Adipose tissue (tissue), 3 donors: ENCODE data around the gene RHCG. TPM values are rescaled to one million over a fixed set of nuclear protein-coding genes. Genes with fewer than 3 reads are reported as not detected.

ENCODE experiments used
- H3K27ac ChIP-seq: one replicate; pipeline ENCODE4 v1.5.1; 2013; ENCODE audit warnings: low read depth, low read length
- WGBS, 3 donors: extraction: QIAGEN DNeasy Blood & Tissue Kit; methylation state at CpG; one replicate each; pipeline ENCODE4 v1.1.7; 2013; 5-methylcytosine and 5-hydroxymethylcytosine counted together
- polyA plus RNA-seq, 3 donors: library from polyadenylated mRNA; stranded (reverse); fragments of 200-250 nt; gene quantifications; one replicate each; pipeline ENCODE4 v1.2.3, GENCODE V29; 2013
- donor health status: healthy with polysubstance abuse.
- donor health status: Bipolar disorder and iron deficiency.
- donor health status: healthy.

The RHCG gene
- polyA plus RNA-seq, 3 donors, result 0.56 to 5.3 (median 0.61) TPM

DNA sequence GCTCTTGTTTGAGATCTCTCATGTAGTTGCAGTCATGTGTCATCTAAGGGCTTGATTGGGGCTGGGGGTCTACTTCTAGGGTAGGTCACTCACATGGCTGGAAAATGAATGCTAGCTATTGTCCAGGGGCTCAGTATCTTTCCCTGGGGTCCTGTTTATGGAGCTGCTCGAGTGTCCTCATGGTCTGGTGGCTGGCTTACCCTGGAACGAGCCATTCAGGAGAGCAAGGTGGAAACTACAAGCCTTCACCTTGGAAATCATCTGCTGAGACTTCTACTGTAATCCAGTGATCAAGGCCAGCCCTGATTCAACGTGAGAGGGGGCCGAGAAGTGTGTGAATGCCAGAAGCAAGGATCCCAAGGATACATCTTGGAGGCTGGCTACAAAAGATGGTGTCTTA is 16.2 kb upstream of the RHCG start:
- H3K27ac ChIP-seq, result no peak overlapping the region
- WGBS, 3 donors, result 64 to 71% (median 68%) methylated on average over 4 of the region's 4 CpGs

GRCh38 chr15:89506026-89506686 is 9.8 kb upstream of the RHCG start:
- WGBS, 3 donors, result 70 to 82% (median 73%) methylated on average over 4 of the region's 4 CpGs
- no peak overlapping the region for H3K27ac ChIP-seq

DNA sequence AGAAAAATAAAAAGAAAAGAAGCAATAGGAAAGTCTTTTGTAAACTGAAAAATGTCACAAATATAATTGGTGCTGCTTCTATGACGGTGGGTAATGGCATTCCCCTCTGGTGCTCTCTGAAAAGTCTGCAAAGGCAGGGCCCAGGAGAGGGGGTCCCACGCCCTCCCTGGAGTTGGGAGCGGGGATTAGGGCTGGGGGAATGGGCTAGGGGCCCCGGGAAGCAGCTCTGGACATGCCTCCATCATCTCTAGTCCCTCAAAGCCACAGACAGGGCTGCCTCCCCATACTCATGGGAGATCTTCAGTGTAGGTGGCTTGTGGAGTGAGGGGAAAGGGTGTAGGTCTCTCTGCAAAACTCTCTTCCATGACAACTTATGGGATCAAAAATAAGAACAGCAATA is 7.8 kb upstream of the RHCG start:
- 68 to 76% (median 68%) methylated on average over 4 of the region's 4 CpGs for WGBS, 3 donors

GRCh38 chr15:89502867-89503595 is 6.6 kb upstream of the RHCG start:
- 66 to 69% (median 67%) methylated on average over 7 of the region's 7 CpGs for WGBS, 3 donors
- H3K27ac ChIP-seq, result no peak overlapping the region

More for the DNA sequence above, 7.8 kb upstream of the RHCG start:
- no peak overlapping the region for H3K27ac ChIP-seq

GRCh38 chr15:89501646-89502045 is 5.3 kb upstream of the RHCG start:
- no peak overlapping the region for H3K27ac ChIP-seq
- 58 to 94% (median 92%) methylated on average over 5 of the region's 5 CpGs for WGBS, 3 donors

GRCh38 chr15:89500397-89501270 is 4.3 kb upstream of the RHCG start:
- H3K27ac ChIP-seq, result no peak overlapping the region
- WGBS, 3 donors, result 82 to 87% (median 84%) methylated on average over 10 of the region's 10 CpGs

- no peak overlapping the region for H3K27ac ChIP-seq
- WGBS, 3 donors, result 74 to 85% (median 82%) methylated on average over 8 of the region's 8 CpGs
Observed at GRCh38 chr15:89499156-89499555, 2.8 kb upstream of the RHCG start.

GRCh38 chr15:89498574-89498906 is 2.2 kb upstream of the RHCG start:
- H3K27ac ChIP-seq, result no peak overlapping the region
- WGBS, 3 donors, result 58 to 83% (median 78%) methylated on average over 2 of the region's 2 CpGs

DNA sequence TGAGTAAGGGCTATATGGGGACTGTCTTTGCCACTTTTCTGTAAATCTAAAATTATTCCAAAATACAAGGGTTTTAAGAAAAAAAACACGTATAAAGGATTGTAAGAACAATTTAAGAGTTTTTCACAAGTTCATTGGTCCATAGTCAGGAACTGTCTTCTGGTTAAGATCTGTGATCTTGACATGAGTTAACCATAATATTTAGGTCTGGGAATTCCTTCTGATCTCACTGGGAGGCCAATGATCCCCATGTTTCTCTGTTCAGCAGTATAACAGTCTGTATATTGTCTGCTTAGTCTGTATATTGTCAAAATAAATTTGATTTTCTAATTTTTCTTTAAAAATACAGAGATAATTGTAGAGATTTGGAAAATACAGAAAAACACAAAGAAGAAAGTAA is 848 bp upstream of the RHCG start:
- no peak overlapping the region for H3K27ac ChIP-seq
- 51 to 68% (median 57%) methylated on average over 1 of the region's 1 CpG for WGBS, 3 donors

- H3K27ac ChIP-seq, result no peak overlapping the region
- 64 to 66% (median 65%) methylated on average over 10 of the region's 10 CpGs for WGBS, 3 donors
Observed at GRCh38 chr15:89495638-89496145, 691 bp downstream of the RHCG start.

GRCh38 chr15:89494941-89495637 is 1.3 kb downstream of the RHCG start:
- 66 to 79% (median 74%) methylated on average over 7 of the region's 7 CpGs for WGBS, 3 donors
- no peak overlapping the region for H3K27ac ChIP-seq

DNA sequence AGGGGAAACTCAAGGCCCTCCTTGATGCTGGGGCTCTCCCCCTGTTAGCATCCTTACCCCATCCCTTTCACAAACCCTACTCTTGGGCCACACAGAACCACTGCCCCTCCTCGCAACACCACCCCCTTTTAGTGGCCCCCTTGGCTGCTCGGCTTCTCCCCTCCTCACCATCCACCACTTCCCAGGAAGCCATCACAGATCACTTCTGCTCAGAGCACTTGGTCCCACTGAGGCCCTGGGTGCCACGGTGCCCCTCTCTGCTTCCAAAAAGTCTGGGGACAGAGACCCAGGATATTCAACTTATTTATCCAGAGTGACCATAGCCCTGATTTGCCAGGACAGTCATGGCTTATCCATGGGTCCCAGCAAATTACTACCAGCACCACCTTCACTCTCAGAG is 2.4 kb downstream of the RHCG start:
- H3K27ac ChIP-seq, result no peak overlapping the region
- 83 to 89% (median 85%) methylated on average over 3 of the region's 3 CpGs for WGBS, 3 donors

DNA sequence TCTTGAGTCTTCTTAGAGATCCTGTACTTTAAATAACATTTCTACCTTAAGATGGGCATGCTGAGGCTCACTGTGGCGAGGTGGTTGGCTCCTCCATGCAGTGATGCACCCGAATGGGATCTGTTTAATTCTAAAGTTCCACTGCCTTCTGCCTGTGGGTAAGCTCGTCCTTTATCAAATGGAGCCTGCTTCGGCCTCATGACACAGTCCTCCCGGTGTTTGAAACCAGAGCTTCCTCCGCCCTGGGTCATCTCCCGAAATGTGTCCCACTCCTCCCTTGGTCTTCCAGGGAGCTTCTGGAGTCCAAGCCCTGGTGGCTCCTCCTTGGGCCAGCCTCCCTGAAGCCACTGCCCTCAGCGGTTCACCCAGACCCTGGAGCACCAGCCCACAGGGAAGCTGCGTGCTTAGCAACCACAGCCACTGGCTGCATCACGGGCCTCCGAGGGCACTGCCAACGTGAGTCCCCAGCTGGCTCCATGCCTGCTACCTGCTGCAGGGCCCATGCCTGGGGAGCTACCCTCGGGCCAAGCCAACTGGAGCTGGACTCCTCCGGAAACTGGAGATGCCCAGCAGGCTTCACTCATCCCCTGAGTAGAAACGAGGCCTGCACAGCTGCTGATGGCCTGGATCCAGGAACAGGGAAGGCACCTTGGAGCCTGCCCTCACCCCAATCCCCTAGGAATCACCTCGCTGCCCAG is 3.3 kb downstream of the RHCG start:
- 63 to 82% (median 68%) methylated on average over 16 of the region's 16 CpGs for WGBS, 3 donors

GRCh38 chr15:89492111-89492641 is 4.2 kb downstream of the RHCG start:
- 24 to 40% (median 26%) methylated on average over 5 of the region's 5 CpGs for WGBS, 3 donors
- no peak overlapping the region for H3K27ac ChIP-seq

More for the DNA sequence above, 3.3 kb downstream of the RHCG start:
- H3K27ac ChIP-seq, result no peak overlapping the region

- H3K27ac ChIP-seq, result no peak overlapping the region
- WGBS, 3 donors, result 60 to 71% (median 65%) methylated on average over 6 to 8 of the region's 8 CpGs
Observed at GRCh38 chr15:89490814-89491315, 5.5 kb downstream of the RHCG start.

- H3K27ac ChIP-seq, result no peak overlapping the region
- WGBS, 3 donors, result 52 to 69% (median 65%) methylated on average over 10 of the region's 10 CpGs
Observed at GRCh38 chr15:89490081-89490813, 6.1 kb downstream of the RHCG start.

DNA sequence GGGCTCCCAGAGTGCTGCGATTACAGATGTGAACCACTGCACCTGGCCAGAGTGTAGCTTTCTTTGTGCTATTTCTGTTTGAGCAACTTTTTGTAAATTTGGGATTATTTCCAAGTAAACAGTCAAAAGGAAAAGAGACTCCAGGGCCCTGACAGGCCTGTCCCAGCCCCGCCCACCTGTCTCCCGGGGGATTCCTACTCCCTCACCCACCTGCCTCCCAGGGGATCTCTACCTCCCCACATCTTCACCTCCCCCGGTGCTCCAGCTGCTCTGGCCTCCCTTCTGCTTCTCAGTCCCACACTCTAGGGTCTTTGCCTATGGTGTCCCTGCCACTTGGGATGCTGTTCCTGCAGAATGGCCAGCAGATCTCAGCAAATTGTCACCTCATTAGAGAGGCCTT is 7.0 kb downstream of the RHCG start:
- 60 to 79% (median 74%) methylated on average over 4 of the region's 4 CpGs for WGBS, 3 donors
- H3K27ac ChIP-seq, result no peak overlapping the region
